IMR-90 (cell line): ENCODE measurements around the gene MAT2B. TPM values are rescaled to one million over a fixed set of nuclear protein-coding genes. Genes with fewer than 3 reads are reported as not detected.
A peak's percentile ranks its signal among the peaks of the same experiment; 100 is the strongest.

Source experiments
- ATAC-seq: fragments of 200-7000 bp; cut with Tn5 transposase; 2 replicates; pipeline ENCODE4 v1.9.1; 2020; ENCODE audit warnings: low read depth, mild to moderate bottlenecking, moderate library complexity
- BruUV-seq: library from RNA; stranded (reverse); fragments of 400-500 nt; replicated peaks from 2 replicates; lab custom pipeline; 2021; lab: Mats Ljungman, UMichigan
- CTCF ChIA-PET: fragments of 300-600 bp; formaldehyde crosslinking; extraction: SDS; loops from one replicate; lab custom pipeline; 2021; ENCODE audit warnings: antibody characterized with exemption; lab: Yijun Ruan, JAX
- POLR2A ChIA-PET: fragments of 300-600 bp; sonication (Branson Sonifier 250); formaldehyde crosslinking; loops from one replicate; lab custom pipeline; 2022; ENCODE audit warnings: antibody characterized with exemption; ENCODE audit not compliant: unreplicated experiment; lab: Charles Lee
- DNase-seq: peaks from one replicate; pipeline ENCODE4 v3.0.0; 2013
- H2AFZ ChIP-seq: replicated peaks from 2 replicates; pipeline ENCODE3; 2013; ENCODE audit warnings: low read length, mild to moderate bottlenecking; ENCODE audit not compliant: poor library complexity
- H2AK5ac ChIP-seq: 2 replicates; pipeline ENCODE4 v1.6.1; 2013; ENCODE audit warnings: low read depth, low read length, inconsistent platforms
- H2AK9ac ChIP-seq: replicated peaks from 2 replicates; pipeline ENCODE3; 2013; ENCODE audit warnings: mild to moderate bottlenecking, low read depth, low read length, moderate library complexity; ENCODE audit not compliant: poor library complexity
- H2BK120ac ChIP-seq: 2 replicates; pipeline ENCODE4 v1.6.1; 2013; ENCODE audit warnings: low read depth, low read length, inconsistent platforms
- H2BK15ac ChIP-seq: 3 replicates; pipeline ENCODE4 v1.6.1; 2013; ENCODE audit warnings: low read depth, low read length, inconsistent platforms
- H2BK20ac ChIP-seq: 2 replicates; pipeline ENCODE4 v1.6.1; 2013; ENCODE audit warnings: low read depth, mild to moderate bottlenecking, inconsistent platforms, low read length, moderate library complexity
- H2BK5ac ChIP-seq: 2 replicates; pipeline ENCODE4 v1.6.1; 2013; ENCODE audit warnings: mild to moderate bottlenecking, low read depth, low read length, inconsistent platforms; ENCODE audit not compliant: poor library complexity, severe bottlenecking
- H3K14ac ChIP-seq: replicated peaks from 2 replicates; pipeline ENCODE4 v1.6.1; 2013; ENCODE audit warnings: low read depth, low read length, inconsistent platforms
- H3K18ac ChIP-seq: 2 replicates; pipeline ENCODE4 v1.6.1; 2013; ENCODE audit warnings: low read depth, low read length, control low read depth
- H3K23ac ChIP-seq: 2 replicates; pipeline ENCODE4 v1.6.1; 2013; ENCODE audit warnings: low read depth, low read length, inconsistent platforms
- H3K27ac ChIP-seq: 2 replicates; pipeline ENCODE4 v1.5.1; 2013; ENCODE audit warnings: mild to moderate bottlenecking, control low read depth, low read length; ENCODE audit not compliant: insufficient read depth
- H3K27me3 ChIP-seq: 2 replicates; pipeline ENCODE4 v1.6.1; 2013; ENCODE audit warnings: low read length; ENCODE audit not compliant: control insufficient read depth, insufficient read depth
- H3K36me3 ChIP-seq: 2 replicates; pipeline ENCODE4 v1.6.1; 2013; ENCODE audit warnings: low read length, mixed read lengths; ENCODE audit not compliant: control insufficient read depth, insufficient read depth
- H3K4ac ChIP-seq: 2 replicates; pipeline ENCODE4 v1.6.1; 2013; ENCODE audit warnings: low read depth, low read length, inconsistent platforms
- H3K4me1 ChIP-seq: 2 replicates; pipeline ENCODE4 v1.6.1; 2013; ENCODE audit warnings: low read length, mixed read lengths; ENCODE audit not compliant: control insufficient read depth, insufficient read depth
- H3K4me2 ChIP-seq: 2 replicates; pipeline ENCODE4 v1.6.1; 2013; ENCODE audit warnings: low read depth, mild to moderate bottlenecking, control low read depth, low read length, moderate library complexity
- H3K4me3 ChIP-seq: 2 replicates; pipeline ENCODE4 v1.5.1; 2013; ENCODE audit warnings: low read depth, mild to moderate bottlenecking, control low read depth, low read length, moderate library complexity; ENCODE audit not compliant: insufficient read depth
- H3K56ac ChIP-seq: 2 replicates; pipeline ENCODE4 v1.6.1; 2013; ENCODE audit warnings: low read length, inconsistent platforms; ENCODE audit not compliant: insufficient read depth; ENCODE audit errors: extremely low read depth
- H3K79me1 ChIP-seq, 2 experiments: 2 replicates each; pipeline ENCODE4 v1.6.1; 2013; ENCODE audit warnings: low read length in 2 of 2, inconsistent platforms in 1 of 2, low read depth in 1 of 2
- H3K9ac ChIP-seq: 2 replicates; pipeline ENCODE4 v1.6.1; 2013; ENCODE audit warnings: low read depth, low read length, control low read depth
- H3K9me1 ChIP-seq: 2 replicates; pipeline ENCODE4 v1.6.1; 2013; ENCODE audit warnings: low read length, inconsistent platforms; ENCODE audit not compliant: insufficient read depth
- H3K9me3 ChIP-seq: 2 replicates; pipeline ENCODE4 v1.6.1; 2013; ENCODE audit warnings: low read length; ENCODE audit not compliant: control insufficient read depth, insufficient read depth
- H4K20me1 ChIP-seq: 2 replicates; pipeline ENCODE4 v1.6.1; 2013; ENCODE audit warnings: low read length, inconsistent platforms; ENCODE audit not compliant: insufficient read depth
- H4K5ac ChIP-seq: 2 replicates; pipeline ENCODE4 v1.6.1; 2013; ENCODE audit warnings: mild to moderate bottlenecking, low read depth, low read length, control low read depth
- H4K8ac ChIP-seq, 2 experiments: 2 replicates each; pipeline ENCODE4 v1.6.1; 2013; ENCODE audit warnings: low read depth in 2 of 2, low read length in 2 of 2, control low read depth in 1 of 2, inconsistent platforms in 1 of 2
- H4K91ac ChIP-seq: 2 replicates; pipeline ENCODE4 v1.6.1; 2013; ENCODE audit warnings: low read depth, low read length, inconsistent platforms; ENCODE audit not compliant: insufficient read depth
- BHLHE40 ChIP-seq: fragments of 150-350 bp; IDR thresholded peaks from 2 replicates; pipeline ENCODE4 v1.6.1; 2016; ENCODE audit warnings: mild to moderate bottlenecking, low read depth, low read length
- CEBPB ChIP-seq: IDR thresholded peaks from 2 replicates; pipeline ENCODE4 v1.6.1; 2012; ENCODE audit warnings: low read depth, low read length, improper control_type of control experiment
- CHD1 ChIP-seq: IDR thresholded peaks from 2 replicates; pipeline ENCODE4 v1.6.1; 2012; ENCODE audit warnings: low read depth, low read length, improper control_type of control experiment
- CTCF ChIP-seq: conservative IDR thresholded peaks from 2 replicates; pipeline ENCODE4 v1.5.1; 2012; ENCODE audit warnings: mild to moderate bottlenecking, low read depth, low read length, improper control_type of control experiment
- MAFK ChIP-seq: IDR thresholded peaks from 2 replicates; pipeline ENCODE4 v1.6.1; 2012; ENCODE audit warnings: low read depth, low read length, improper control_type of control experiment
- POLR2A ChIP-seq: IDR thresholded peaks from 2 replicates; pipeline ENCODE4 v1.6.1; 2012; ENCODE audit warnings: mild to moderate bottlenecking, low read depth, low read length
- RAD21 ChIP-seq: IDR thresholded peaks from 2 replicates; pipeline ENCODE4 v1.6.1; 2012; ENCODE audit warnings: low read length, improper control_type of control experiment
- RCOR1 ChIP-seq: IDR thresholded peaks from 2 replicates; pipeline ENCODE4 v1.6.1; 2012; ENCODE audit warnings: mild to moderate bottlenecking, low read length, improper control_type of control experiment; ENCODE audit not compliant: insufficient replicate concordance
- RFX5 ChIP-seq: IDR thresholded peaks from 2 replicates; pipeline ENCODE4 v1.8.0; 2012; ENCODE audit warnings: low read depth, mild to moderate bottlenecking, low read length, moderate library complexity
- SMC3 ChIP-seq: fragments of 150-350 bp; IDR thresholded peaks from 2 replicates; pipeline ENCODE4 v1.6.1; 2016; ENCODE audit warnings: low read depth, mild to moderate bottlenecking, antibody characterized with exemption, low read length, moderate library complexity
- USF2 ChIP-seq: fragments of 150-350 bp; IDR thresholded peaks from 2 replicates; pipeline ENCODE4 v1.6.1; 2017; ENCODE audit warnings: mild to moderate bottlenecking, antibody characterized with exemption, low read length, low read depth
- WGBS, 2 experiments: methylation state at CpG; one replicate each; pipeline versions ENCODE4 v1.1.5 to v1.1.7; 2013; ENCODE audit warnings: missing lambda C conversion rate in 2 of 2; ENCODE audit not compliant: insufficient read length in 1 of 2; ENCODE audit errors: extremely low coverage in 2 of 2; 5-methylcytosine and 5-hydroxymethylcytosine counted together
- dilution Hi-C: fragments of 300-500 bp; cut with HindIII; formaldehyde crosslinking; loops from one replicate; pipeline ENCODE4 v1.14.3; 2018; ENCODE audit warnings: low sequenced_read_pairs; ENCODE audit not compliant: unreplicated experiment
- in situ Hi-C: fragments of 300-500 bp; cut with MboI; formaldehyde crosslinking; loops from 3 replicates; pipeline ENCODE4 v1.14.3; 2019; ENCODE audit warnings: low sequenced_read_pairs, inconsistent platforms, mixed read lengths
- intact Hi-C: fragments of 100-400 bp; cut with micrococcal nuclease; formaldehyde crosslinking; loops from 2 replicates; pipeline ENCODE4 v1.10.0; 2022
- polyA plus RNA-seq, 3 experiments: library from polyadenylated mRNA; depleted of rRNA; stranded (reverse); fragments of >200 nt; gene quantifications; 2 replicates each; pipeline ENCODE4 v1.2.3, GENCODE V29; 2012; ENCODE audit warnings: low replicate concordance in 1 of 3
- total RNA-seq: library from RNA; depleted of rRNA; stranded (reverse); fragments of >200 nt; gene quantifications from 2 replicates; pipeline ENCODE4 v1.2.3, GENCODE V29; 2012

MAT2B gene
- total and polyA plus RNA-seq, 2 of the 4 experiments (the other 2 are of a cell fraction) = 41.7 to 80.3 TPM

- Histone ChIP-seq H4K20me1 (no peaks in the 10 kb centered on the region), H3K9me1 (peaks cover 3% of the 10 kb centered on the region; the same call in 1 of the 2 replicates), H3K4me2 (no peak overlapping the region), H4K8ac (no peak overlapping the region), H2BK15ac (no peak overlapping the region), H2AK5ac (no peak overlapping the region), H3K9ac (no peak overlapping the region), H2AFZ (no peak overlapping the region), H3K79me1 (no peaks in the 10 kb centered on the region), H3K9me3 (no peaks in the 10 kb centered on the region), H3K18ac (no peak overlapping the region), H2AK9ac (no peak overlapping the region), H3K4ac (no peak overlapping the region), H3K27me3 (no peaks in the 10 kb centered on the region), H2BK5ac (no peak overlapping the region), H2BK20ac (0 out of 2 replicates have a peak overlapping the region, but pooled peaks have one; percentile 10), H3K14ac (no peak overlapping the region), H3K56ac (no peak overlapping the region), H3K4me3 (no peak overlapping the region), H3K23ac (no peak overlapping the region), H3K36me3 (no peaks in the 10 kb centered on the region), H3K4me1 (peaks cover 5% of the 10 kb centered on the region), H4K91ac (no peak overlapping the region), H3K27ac (no peak overlapping the region), H4K5ac (no peak overlapping the region), H2BK120ac (no peak overlapping the region)
- dilution Hi-C loops = no loop called here
- in situ Hi-C loops = loop anchor here (10.0 to 25.0 kb wide), 3 partner anchors 450 to 1898 kb away; no protein-coding TSS in a partner anchor
- TF ChIP-seq CEBPB (no peak), USF2 (peak; percentile 34; the same call in 1 of the 2 replicates), CHD1 (no peak), RAD21 (peak; percentile 91), SMC3 (peak; percentile 76), BHLHE40 (no peak), POLR2A (no peak), RCOR1 (no peak), CTCF (peak; percentile 89), MAFK (peak; percentile 76), RFX5 (no peak)
- ChIA-PET CTCF (interaction anchor here (0.8 to 2.2 kb wide), 5 partner anchors 16 to 1977 kb away, joined by 3 to 8 read pairs (median 4); no protein-coding TSS in a partner anchor), POLR2A (no interaction called here)
- DNase-seq (peak; percentile 69), ATAC-seq (peak; percentile 68)
- no CpG with 5 or more reads among the region's 7 CpGs for WGBS, 2 experiments
- intact Hi-C loops = loop anchor here (1.0 to 5.0 kb wide), 4 partner anchors 448 to 1893 kb away; no protein-coding TSS in a partner anchor
- no TSS peak for BruUV-seq
Observed at GRCh38 chr5:163564321-163564938, 59.0 kb downstream of the MAT2B start.
